GM20431 (cell line): ENCODE results near the gene VKORC1.
"Not testable (repeated sequence)": the region's sequence is repeated elsewhere in the genome, so short reads cannot be mapped to it uniquely, and the experiment has no call there.

Source experiments
- in situ Hi-C: fragments of 300-500 bp; cut with MseI, MboI; formaldehyde crosslinking; loops from one replicate; pipeline ENCODE4 v1.15.0; 2020; ENCODE audit warnings: low sequenced_read_pairs; ENCODE audit not compliant: unreplicated experiment

VKORC1 gene

DNA sequence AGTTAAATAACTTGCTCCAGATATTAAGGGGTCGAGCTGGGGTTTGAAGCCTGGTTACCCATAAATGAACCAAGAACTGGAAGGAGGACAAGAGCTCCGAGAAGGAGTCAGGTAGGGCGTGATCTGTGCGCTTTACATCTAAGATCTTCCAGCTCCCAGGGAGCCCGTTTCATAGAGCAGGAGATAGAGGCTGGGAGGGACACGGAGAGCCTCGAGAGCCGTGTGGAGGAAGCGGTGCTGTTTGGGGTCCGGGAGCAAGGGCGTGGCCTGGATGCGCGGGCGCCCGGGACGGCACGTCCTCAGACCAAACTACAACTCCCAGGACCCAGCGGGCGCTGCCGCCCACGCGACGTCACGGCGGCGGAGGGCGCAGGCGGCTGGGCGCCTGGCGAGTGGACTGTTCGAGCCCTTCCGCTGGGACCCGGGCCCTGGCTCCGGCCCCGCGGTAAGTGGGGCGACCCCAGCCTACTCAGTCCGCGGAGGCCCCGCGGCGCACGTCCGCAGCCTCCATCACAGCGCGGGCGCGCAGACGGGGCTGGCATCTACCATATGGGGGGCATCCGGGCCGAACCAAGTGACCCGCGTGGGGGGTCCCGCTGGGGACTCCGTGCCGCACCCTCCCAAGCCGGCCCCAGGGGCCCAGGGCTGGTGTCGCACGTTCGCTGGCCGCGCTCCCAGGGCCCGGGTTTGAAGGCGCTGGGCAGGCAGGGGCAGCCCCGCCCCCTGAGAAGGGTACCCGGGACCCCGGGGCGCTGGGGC lies 13.6 kb upstream of the VKORC1 start, which contains the start of gene BCKDK:
Gene BCKDK (plus strand): TSS at position 352 of the 759 bp plus-strand sequence. CDS start 838 bp downstream, outside the sequence.
- in situ Hi-C loops = no loop called here

DNA sequence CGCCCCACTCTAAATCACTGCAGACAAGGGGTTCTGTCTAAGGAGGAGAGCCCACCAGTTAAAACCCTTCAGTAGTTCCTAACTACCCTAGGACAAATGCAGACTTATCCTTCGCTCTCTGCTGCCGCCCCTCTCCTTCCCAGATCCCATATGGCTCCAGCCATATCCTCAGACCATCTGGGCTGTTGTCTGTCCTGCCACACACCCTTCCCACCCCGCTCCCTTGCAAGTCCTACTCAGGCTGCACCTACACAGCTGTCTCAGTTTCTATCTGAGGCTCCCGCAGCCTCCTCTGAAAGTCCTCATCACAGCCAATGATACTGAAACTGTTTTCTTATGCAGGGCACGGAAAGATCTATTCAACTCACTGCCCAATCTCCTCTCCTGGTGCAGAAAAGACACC lies 12.9 kb upstream of the VKORC1 start:
- in situ Hi-C loops = no loop called here

DNA sequence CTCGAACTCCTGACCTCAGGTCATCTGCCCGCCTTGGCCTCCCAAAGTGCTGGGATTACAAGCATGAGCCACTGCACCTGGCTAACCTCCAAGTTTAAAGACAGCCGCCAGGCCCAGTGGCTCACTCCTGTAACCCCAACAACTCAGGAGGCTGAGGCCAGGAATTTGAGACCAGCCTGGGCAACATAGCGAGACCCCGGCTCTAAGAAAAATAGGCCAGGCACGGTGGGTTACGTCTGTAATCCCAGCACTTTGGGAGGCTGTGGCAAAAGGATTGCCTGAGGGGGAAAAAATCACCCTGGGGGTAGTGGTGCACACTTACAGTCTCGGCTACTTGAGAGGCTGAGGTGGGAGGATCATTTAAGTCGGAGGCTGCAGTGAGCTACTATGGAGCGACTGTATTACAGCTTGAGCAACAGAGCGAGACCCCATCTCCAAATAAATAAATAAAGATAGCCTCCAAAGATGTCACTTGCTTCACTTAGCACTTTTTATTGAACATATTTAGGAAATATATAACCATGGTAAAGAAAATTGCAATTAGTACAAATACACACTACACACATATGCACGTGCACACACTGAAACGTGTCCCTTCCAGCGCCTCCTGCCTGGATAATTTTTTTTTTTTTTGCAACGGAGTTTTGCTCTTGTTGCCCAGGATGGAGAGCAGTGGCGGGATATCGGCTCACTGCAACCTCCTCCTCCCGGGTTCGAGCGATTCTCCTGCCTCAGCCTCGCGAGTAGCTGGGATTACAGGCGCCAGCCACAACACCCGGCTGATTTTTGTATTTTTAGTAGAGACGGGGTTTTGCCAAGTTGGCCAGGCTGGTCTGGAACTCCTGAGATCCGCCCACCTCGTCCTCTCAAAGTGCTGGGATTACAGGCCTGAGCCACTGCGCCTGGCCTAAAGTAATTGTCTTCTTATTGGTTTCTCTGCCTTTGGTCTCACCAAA lies 12.2 kb upstream of the VKORC1 start:
- in situ Hi-C loops = no loop called here

DNA sequence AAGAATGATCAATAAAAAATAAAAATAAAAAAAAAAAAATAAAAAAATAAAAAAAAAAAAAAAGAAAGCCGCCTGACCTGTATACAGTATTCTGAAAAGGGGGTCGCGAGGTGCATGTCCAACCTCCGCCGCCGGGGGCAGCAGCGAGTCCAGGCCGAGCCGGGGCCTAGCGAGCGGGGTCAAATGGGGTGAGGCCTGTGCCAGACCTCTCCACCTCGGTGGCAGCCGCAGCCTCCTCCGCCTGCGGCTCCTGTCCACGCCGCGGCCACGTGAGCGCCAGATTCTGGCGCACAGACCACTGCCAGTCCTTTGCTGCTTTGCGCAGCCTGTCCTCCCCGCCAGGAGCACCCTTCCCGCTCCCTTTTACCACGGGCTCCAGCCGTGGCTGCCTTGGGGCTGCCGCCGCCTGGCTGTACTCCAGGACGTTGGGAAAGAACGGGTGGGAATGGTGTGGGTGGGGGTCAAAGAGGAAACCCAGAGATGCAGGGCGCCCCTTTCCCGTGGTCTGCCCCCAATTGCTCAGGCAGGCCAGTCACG lies 11.1 kb upstream of the VKORC1 start:
- in situ Hi-C loops = no loop called here

DNA sequence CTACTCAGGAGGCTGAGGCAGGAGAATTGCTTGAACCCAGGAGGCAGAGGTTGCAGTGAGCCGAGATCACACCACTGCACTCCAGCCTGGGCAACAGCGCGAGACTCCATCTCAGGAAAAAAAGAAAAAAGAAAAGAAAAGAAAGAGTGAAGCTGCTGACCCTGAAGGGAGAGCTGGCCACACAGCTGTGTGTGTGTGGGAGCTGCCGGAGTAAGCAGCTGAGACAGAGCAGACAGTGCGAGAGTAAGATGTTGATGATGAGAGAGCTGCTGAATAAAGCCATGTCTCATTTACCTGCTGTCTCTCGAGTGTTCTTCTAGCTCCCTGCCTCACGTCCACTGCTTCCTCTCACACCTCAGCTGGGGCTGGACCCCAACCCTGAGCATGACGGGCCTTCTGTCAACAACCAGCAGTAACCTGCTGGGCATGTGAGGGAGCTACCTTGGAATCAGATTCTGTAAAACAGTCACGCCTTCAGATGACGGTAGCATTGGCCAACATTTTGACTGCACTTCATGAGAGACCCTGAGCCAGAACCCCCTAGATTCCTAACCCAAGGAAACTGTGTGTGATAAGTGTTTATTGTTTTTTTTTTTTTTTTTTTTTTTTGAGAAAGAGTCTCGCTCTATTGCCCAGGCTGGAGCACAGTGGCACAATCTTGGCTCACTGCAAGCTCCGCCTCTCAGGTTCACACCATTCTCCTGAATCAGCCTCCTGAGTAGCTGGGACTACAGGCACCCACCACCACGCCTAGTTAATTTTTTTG lies 6.5 kb upstream of the VKORC1 start:
- in situ Hi-C loops = not testable (repeated sequence)

DNA sequence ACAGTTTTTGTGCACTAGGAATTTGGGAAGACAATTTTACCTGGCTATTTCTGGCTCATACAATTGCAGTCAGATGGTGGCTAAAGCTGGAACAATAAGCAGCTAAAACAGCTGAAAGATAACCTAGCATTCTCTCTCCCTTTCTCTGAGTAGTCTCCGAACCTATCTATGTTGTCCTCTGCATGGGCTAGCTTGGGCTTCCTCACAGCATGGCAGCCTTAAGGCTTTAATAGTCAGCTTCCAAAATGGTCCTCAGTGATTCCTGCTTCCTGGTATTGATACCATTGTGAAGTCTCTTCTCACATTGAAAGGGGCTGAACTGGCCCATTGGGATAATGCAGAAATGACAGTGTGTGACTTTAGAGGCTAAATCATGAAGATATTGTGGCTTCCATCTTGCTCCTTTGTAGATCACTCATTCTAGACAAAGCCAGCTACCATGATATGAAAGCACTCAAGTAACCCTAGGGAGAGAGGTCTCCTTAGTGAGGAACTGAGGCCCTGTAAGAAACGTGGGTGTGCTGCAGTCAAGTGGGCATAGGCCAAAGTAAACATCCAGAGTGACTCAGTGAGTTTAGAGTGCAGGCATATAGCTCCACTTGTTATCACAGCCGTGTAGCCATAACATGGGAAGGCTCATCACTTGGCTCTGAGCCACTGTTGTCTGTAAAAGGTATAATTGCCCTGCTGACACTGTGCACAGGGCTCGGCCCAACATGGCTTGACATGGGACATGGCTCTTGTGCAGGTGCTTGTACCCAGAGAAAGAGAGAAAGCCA lies 5.5 kb upstream of the VKORC1 start:
- in situ Hi-C loops = no loop called here

DNA sequence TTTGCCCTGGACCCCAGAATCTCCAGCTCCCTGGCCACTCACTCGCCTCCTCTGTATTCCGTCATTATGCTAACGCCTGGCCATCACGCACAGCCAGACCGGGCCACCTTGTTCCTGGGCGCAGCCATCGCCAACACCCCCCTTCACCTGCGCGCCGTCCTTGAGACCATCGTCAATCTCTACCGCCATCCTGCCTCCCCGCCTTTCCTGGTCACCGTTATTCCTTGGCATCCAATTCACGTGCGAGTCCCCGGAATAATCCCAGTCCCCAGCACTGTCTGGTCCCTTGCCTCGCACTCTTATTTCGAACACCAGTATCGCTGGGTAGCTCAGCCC lies 541 bp downstream of the VKORC1 start:
- in situ Hi-C loops = no loop called here

DNA sequence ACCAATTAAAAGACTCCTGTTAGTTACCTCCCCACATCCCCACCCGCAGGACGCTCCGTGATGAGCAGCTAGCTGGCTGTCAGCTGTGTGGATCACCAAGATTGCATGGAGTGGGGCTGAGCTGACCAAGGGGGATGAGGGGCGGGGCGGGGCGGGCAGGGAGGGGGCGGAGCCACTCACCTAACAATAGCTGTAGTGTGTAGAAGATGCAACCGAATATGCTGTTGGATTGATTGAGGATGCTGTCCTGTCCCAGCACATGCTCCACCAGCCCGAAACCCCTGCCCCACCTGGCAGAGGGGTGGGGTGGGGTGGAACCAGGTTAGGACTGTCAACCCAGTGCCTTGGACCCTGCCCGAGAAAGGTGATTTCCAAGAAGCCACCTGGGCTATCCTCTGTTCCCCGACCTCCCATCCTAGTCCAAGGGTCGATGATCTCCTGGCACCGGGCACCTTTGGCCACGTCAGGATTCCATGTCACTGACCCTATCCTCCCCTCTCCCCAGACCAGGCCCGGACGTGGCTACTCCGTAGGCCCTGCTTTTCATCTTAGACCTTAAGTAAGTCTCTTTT lies 1.4 kb downstream of the VKORC1 start:
- in situ Hi-C loops = no loop called here

DNA sequence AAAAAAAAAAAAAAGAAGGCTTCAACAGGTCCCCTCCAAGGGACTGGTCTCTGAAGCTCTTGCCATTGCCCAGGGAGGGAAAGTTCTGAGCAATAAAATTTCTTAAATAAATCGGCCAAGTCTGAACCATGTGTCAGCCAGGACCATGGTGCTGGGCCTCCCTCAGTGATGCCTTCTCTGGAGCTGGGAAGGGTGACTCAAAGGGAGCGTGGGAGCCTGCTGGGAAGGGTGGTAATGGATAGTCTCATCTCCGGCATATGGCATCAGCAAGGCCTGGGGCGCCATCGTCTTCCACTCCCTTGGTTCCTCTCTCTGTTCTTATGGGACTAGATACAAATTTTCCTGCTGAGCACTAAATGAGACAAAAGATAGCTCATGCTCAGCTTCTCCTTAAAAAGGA lies 2.3 kb downstream of the VKORC1 start:
- in situ Hi-C loops = no loop called here

DNA sequence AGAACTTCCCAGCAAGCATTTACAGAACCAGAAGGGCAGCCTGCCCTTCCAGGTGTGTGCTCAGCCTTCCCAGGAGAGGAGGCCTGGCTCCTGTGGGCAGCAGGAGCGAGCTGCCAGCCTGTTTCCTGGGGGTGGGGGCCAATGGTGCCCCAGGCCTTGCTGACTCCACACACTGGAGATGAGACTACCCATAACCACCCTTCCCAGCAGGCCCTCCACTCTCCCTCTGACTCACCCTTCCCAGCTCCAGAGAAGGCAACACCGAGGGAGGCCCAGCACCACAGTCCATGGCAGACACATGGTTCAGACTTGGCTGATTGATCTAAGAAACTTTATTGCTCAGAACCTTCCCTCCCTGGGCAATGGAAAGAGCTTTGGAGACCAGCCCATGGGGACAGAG lies 4.1 kb downstream of the VKORC1 start:
- in situ Hi-C loops = no loop called here

DNA sequence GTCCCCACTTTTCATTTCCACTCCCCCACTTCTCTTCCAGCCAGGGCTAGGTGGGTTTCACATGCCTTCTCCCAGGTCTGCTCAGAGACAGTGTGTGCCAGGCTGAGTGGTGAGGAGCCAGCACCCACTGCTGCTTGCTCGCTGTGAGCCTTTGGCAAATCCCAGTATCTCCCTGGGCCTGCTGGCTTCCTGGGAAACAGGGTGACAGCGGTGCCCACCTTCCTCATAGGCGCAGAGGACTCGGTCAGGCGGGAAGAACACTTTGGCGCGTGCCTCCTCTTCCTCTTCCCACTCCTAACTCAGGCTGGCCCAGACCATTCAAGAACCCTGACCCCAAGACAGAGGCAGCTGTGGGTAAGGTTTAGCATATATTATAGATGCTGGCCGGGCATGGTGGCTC lies 5.4 kb downstream of the VKORC1 start:
- in situ Hi-C loops = no loop called here

DNA sequence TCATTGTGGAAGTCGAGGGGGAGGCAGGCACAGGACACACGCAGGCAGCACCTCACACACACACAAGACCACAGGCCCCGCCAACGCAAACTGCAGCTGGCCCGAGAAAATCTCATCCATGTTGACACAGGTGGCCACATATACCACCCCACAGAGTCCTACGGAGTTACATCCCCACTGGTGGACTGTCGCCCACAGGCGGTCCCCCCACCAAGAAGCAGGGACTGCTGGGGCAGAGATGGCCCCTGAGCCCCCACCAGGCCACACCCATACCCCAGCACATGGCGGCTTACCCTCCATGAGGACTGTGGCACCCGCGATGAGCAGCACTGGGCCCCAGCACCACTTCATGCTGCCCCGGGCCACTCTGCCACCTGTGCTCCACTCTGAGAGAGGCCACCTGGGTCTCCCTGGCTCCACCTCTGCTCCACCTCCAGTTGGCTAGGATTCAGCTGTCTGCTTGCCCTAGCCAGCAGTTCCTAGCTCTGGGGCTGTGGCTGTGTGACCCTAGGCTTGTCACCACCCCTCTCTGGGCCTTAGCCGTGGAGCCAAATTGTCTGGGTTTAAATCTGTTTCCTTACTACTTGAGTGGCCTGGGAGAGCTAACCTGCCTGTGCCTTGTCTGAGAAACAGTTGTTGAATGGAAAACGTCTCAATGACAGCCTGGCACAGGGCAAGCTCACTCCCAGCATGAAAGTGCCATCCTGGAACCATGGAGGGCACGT lies 6.0 kb downstream of the VKORC1 start, which contains the start of gene PRSS53:
Gene PRSS53 (minus strand): TSS at position 485 of the 725 bp plus-strand sequence. CDS start 134 bp downstream, at position 351.
- in situ Hi-C loops = no loop called here

DNA sequence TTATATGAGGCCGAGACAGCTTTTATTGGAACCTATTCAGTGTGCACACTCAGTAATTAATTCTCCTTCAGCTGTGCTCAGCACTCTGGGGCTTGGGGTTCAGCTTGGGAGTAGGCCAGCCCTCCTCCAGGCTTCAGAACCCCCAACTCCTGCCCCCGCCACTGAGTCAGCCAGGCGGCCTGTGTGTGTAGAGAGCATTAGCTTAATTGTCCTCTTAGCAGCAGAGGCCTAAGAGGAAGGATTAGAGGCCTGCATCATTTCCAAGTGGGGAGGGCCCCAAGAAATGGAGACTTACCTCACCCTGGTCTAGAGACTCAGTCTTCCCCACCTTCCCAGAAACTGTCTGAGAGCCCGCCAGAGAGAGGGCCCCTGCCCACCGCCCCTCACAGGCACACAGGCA lies 6.6 kb downstream of the VKORC1 start:
- in situ Hi-C loops = no loop called here

DNA sequence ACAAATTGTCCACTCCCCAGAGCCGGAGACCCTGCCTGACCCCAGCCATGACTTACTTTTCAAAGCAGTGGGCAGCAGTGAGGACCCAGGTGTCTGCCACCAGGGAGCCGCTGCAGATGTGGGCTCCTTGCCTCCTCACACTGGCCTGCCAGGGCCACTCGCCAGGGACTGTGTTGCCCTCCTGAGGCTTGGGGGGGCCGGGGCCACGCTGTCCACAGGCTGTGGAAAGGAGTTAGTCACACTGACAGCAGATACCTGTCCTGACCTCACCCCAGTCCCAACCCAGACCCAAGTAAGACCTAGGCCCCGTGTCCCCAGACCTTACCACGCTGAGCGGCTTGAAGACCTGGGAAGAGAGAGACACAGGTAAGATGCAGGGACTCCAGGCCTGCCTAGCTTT lies 7.1 kb downstream of the VKORC1 start:
- in situ Hi-C loops = no loop called here

DNA sequence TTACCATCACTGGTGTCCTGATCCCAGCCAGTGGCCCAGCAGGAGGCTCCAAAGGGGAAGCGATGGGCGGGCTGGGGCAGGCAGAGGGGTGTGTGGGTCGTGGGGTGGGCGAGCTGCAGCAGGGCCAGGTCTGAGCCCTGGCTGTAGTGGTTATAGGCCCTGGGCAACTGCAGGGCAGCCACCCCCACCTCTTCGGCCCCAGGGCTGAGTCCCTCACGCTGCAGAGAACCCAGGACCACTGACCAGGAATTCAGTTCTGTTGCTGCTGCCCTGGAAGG lies 8.0 kb downstream of the VKORC1 start:
- in situ Hi-C loops = no loop called here

DNA sequence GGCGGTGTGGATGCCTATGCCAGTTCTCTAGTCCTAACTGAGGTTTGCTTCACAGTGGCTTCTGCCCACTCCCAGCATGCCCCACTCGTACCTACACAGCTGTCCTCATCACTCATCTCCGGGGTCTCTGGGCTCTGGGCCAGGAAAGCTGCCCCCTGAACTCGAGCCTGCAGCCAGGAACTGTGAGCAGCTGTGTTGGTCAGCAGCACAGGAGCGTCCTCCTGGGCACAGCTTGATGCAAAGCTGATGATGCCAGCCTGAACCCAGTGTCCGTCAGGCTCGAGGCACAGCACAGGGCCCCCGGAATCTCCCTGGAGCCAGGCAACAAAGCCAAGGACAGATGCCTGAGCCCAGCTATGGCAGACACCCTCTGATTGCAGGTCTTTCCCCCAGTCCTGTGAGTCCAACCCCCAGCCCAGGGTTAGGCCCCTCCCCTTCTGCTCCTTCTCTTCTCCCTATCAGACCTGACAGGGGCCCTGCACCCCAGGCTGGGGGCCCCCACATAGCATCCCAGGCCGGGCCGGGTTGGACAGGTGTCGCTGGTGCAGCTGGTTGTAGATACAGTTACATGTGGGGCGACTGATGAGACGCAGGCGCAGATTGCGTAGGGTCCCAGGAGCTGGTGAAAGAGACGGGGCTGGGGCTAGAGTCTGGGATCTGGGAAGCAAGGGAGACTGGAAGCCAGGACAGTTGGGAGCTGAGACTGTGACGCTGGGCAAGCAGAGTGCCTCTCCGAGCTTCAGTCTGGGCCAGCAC lies 8.5 kb downstream of the VKORC1 start:
- in situ Hi-C loops = no loop called here

DNA sequence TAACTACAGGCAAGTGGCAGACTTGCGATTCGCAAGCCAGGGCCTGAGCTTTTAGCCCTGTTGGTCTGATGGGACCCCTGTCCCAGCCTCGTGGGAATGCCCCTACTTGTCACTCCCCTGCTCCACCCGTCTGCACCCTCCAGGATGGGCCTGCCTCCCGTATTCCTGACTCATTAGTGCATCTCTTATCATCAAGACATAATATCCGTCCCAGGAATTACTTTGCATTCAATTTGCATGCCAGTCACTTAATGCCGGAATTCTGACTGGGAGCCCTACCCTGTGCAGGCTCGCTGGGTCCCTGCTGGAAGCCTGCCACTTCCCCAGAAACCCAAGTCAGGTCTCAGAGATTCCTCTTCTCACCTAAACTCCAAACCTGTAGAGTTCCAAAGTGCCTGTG lies 9.2 kb downstream of the VKORC1 start:
- in situ Hi-C loops = no loop called here
